Cortex of kidney (tissue), 1 donor: ENCODE results near the gene FAM117A.
"Not testable (repeated sequence)": the region's sequence is repeated elsewhere in the genome, so short reads cannot be mapped to it uniquely, and the experiment has no call there.

Experiments
- DNase-seq: peaks from one replicate; lab custom pipeline; 2025; lab: John Stamatoyannopoulos, UW

FAM117A gene

GRCh38 chr17:49677933-49678847 is 85.7 kb downstream of the FAM117A start, which contains the start of gene SPOP:
Gene SPOP, minus strand, starts transcription at chr17:49678097. Its CDS starts 55,287 bp downstream, at chr17:49622810.
- peak; percentile 52 for DNase-seq

DNA sequence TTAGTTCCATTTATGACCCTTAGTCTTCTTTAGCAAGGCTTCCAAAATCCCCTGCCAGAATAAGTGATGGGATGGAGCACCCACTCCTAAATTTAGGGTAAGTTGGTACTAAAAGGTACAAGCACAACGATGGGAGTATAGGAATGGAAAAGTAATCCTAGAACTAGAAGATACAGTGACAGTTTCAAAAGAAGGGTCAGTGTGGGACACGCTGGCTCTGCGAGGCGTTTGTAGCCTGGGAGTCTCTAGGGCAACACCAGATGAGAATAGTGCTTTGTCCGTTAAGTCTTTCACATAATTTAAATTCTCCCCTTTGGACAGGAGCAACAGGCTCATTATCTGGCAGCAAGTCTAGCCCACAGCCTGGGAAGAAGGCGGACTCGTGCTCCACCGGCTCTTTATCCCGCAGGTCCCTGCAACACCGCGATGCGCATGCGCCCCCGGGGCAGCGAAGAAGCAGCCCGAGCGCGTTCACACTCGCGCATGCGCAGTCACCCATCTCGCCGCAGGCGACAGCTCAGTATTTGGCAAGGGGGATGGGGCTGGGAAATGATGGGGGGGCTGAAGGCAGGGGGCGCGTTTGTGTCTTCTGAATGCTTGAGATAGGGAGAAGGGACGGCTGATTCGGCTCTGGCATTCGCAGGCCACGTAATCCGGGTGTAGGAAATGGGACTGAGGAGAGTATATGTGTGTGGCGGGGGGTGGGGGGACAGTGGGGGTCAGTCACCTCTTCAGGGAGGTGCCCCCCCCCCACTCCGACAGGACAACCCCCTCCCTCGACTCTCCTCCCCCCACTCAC is 86.6 kb downstream of the FAM117A start:
- no peak for DNase-seq

- DNase-seq = no peak
These were observed 87.6 kb downstream of the FAM117A start for GRCh38 chr17:49676276-49676868.

DNA sequence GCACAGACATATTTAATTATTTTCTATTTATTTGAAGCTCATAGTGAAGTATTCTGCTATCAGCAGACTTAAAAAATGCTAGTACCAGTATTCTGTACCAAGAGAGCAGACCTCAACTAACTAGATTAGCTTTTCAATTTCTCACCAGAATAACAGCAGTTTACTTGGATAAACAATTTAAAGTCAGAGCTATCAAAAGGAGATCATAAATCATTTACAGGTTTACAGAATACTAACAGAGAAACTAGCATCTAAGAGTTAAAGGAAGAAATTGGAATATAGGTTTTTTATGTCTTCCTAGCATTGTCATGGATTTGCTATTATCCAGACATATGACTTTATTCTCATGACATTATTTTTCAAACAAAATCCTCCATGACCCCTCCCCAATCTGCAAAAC is 89.4 kb downstream of the FAM117A start:
- DNase-seq = no peak

DNA sequence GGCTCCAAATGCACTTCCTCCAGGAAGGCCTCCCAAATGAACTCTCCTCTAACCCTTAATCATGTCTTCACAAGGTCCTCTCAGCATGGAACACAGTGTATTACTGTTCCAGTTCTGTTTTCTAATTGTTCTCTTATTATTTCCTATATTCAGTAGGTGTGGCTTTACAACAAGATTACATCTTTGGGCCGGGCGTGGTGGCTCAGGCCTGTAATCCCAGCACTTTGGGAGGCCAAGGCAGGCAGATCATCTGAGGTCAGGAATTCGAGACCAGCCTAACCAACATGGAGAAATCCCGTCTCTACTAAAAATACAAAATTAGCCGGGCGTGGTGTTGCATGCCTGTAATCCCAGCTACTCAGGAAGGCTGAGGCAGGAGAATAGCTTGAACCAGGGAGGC is 90.3 kb downstream of the FAM117A start:
- not testable (repeated sequence) for DNase-seq

DNA sequence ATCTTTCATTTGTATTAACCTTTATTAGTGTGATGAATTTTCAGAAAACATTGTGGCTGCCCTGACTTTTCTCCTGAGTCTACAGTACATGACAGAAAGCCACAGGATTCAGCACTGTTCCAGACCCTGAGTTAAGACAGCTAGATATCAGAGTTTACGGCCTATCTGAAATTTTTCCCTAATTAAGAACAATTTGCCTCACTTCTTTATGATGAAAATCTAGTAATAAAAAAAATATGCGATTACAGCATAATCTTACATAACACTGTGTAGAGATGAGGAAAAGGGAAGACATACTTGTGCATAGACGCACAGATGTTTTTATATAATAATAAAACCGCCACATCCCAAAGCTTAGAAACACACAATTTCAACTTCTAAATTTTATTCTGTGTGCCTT is 93.3 kb downstream of the FAM117A start:
- DNase-seq = no peak

DNA sequence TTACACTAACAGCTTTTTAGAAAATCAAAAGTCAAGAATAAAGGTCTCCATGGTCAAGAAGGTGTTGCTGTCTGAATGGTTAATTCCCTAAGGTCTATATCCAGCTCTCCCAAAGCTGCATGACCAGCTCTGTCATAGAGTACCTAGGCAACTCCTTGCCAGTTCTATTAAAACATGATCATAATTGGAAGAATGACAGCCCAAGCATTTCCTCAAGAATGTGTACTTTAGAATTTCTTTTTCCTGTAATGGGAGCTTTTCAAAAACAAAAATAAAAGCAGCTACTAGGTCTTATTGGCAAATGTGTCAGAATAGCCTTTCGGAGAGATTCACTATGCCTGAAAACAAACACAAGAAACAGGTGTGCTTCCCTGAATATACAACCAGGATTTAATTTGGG is 93.9 kb downstream of the FAM117A start:
- DNase-seq = no peak

- DNase-seq = no peak
These were observed 96.1 kb downstream of the FAM117A start for GRCh38 chr17:49667854-49668253.

GRCh38 chr17:49664706-49665211 is 99.2 kb downstream of the FAM117A start:
- no peak for DNase-seq
